Anterior cingulate cortex (tissue), 58 donors: ENCODE measurements around the gene GRIN3B.
"Not testable (repeated sequence)": the region's sequence is repeated elsewhere in the genome, so short reads cannot be mapped to it uniquely, and the experiment has no call there.

Source experiments
- DNase-seq, 58 donors: peaks; one replicate each; lab custom pipeline; 2025; lab: John Stamatoyannopoulos, UW

Gene GRIN3B

GRCh38 chr19:1017115-1017905 is 17.1 kb downstream of the GRIN3B start:
- no peak for DNase-seq

GRCh38 chr19:1017906-1018305 is 17.7 kb downstream of the GRIN3B start:
- DNase-seq: no peak

- no peak for DNase-seq
These were observed 18.2 kb downstream of the GRIN3B start for GRCh38 chr19:1018393-1018792.

GRCh38 chr19:1018932-1019615 is 18.9 kb downstream of the GRIN3B start:
- DNase-seq: no peak

- no peak for DNase-seq
These were observed 19.4 kb downstream of the GRIN3B start for GRCh38 chr19:1019616-1019961.

- peak in 12 of 58 donors; percentile 19 to 73 (median 51) for DNase-seq
These were observed 20.0 kb downstream of the GRIN3B start for GRCh38 chr19:1019980-1020867.

- peak; percentile 45 to 98 (median 94) for DNase-seq
These were observed 20.7 kb downstream of the GRIN3B start, which contains the start of gene TMEM259 for GRCh38 chr19:1020868-1021425. Gene TMEM259 (minus strand): TSS chr19:1021123. CDS start chr19:1020996, 127 bp downstream.

- DNase-seq: not testable (repeated sequence)
These were observed 23.6 kb downstream of the GRIN3B start for GRCh38 chr19:1023883-1024188.

- not testable (repeated sequence) for DNase-seq
These were observed 24.9 kb downstream of the GRIN3B start for GRCh38 chr19:1025080-1025479.

GRCh38 chr19:1025960-1026782 is 26.0 kb downstream of the GRIN3B start, which contains the start of gene CNN2:
Gene CNN2 (plus strand): TSS chr19:1026608. CDS start chr19:1026662, 54 bp downstream.
- DNase-seq: peak in 4 of 58 donors; percentile 13 to 36 (median 24)

- DNase-seq: no peak
These were observed 26.8 kb downstream of the GRIN3B start for GRCh38 chr19:1026783-1027649.

- no peak for DNase-seq
These were observed 27.4 kb downstream of the GRIN3B start for GRCh38 chr19:1027650-1028061.

- peak in 4 of 58 donors; percentile 22 to 30 (median 26) for DNase-seq
These were observed 28.1 kb downstream of the GRIN3B start for GRCh38 chr19:1028062-1028926.

- DNase-seq: no peak
These were observed 32.1 kb downstream of the GRIN3B start for GRCh38 chr19:1032264-1032867.

- no peak for DNase-seq
These were observed 35.9 kb downstream of the GRIN3B start for GRCh38 chr19:1035998-1036621.

GRCh38 chr19:1037621-1038064 is 37.4 kb downstream of the GRIN3B start:
- DNase-seq: no peak
